ENCODE measurements around the gene TEX47.

The TEX47 gene

DNA sequence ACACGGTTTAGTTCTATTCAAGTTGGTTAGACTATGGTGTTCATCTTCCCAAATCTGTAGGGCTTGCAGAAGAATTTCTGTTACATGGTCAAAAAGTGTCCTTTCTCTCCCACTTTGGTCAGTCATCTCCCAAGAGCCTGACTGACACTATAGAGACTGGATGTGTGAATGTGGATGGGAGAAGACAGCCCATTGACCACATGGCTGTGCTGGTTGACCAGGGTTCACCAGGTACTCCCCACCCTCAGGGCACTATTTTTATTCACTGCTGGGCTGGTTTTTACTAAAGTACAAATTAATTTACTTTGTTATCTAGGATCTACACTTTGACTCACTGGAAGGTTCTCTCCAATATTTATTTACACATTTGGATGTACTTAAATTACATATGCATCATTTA lies 33.8 kb downstream of the TEX47 start:
- TF ChIP-seq, protein P1, sequence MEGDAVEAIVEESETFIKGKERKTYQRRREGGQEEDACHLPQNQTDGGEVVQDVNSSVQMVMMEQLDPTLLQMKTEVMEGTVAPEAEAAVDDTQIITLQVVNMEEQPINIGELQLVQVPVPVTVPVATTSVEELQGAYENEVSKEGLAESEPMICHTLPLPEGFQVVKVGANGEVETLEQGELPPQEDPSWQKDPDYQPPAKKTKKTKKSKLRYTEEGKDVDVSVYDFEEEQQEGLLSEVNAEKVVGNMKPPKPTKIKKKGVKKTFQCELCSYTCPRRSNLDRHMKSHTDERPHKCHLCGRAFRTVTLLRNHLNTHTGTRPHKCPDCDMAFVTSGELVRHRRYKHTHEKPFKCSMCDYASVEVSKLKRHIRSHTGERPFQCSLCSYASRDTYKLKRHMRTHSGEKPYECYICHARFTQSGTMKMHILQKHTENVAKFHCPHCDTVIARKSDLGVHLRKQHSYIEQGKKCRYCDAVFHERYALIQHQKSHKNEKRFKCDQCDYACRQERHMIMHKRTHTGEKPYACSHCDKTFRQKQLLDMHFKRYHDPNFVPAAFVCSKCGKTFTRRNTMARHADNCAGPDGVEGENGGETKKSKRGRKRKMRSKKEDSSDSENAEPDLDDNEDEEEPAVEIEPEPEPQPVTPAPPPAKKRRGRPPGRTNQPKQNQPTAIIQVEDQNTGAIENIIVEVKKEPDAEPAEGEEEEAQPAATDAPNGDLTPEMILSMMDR (IDR thresholded peaks at IDR 0.05), result no peak

- TF ChIP-seq, protein P1 (IDR thresholded peaks at IDR 0.05), result no peak
Measured at GRCh38 chr7:88760136-88760515, 35.4 kb downstream of the TEX47 start.

DNA sequence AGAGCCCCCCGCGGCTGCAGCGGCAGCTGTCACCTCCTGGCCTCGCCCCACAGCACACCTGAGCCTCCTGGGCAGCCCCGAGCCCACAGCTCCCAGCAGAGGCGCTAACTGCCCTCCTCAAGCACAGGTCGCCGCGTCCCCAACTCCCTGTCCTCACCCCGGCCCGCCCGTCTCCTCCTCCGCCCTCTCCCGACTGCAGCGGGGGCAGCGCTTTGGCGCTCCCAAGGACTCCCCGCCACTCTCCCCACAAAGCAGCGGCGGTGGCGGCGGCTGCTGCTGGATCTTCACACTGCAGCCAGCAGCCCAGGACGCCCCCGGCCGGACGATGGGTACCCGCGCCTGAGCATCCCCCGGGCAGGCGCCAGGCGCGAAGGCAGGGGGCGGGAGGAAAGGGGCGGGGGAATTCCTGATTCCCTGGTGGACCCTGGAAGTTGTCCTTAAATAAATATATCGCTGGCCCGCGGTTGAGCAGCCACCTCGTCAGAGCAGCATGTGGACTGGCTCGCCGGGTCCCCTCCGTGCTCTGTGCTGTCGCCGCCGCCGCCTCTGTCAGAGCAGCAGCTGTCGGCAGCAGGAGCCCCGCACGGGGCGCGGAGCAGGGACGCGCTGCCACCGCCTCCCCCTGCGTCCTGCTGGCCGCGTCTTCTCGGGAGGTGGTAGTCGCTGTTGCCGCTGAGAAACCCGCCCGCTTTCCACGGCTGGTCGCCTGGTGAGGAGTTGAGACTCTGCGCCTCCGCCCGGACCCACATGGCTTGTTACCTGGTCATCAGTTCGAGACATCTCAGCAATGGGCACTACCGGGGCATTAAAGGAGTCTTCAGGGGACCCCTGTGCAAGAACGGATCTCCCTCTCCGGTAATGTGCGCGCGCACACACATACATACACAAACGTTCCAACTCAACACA lies 36.1 kb downstream of the TEX47 start, which contains the start of gene ZNF804B:
Gene ZNF804B, plus strand, starts transcription at position 471 of the 906 bp plus-strand sequence. Its CDS starts 277 bp downstream, at position 748.
- TF ChIP-seq, protein P1 (IDR thresholded peaks at IDR 0.05), result no peak

GRCh38 chr7:88758381-88759229 lies 36.9 kb downstream of the TEX47 start:
- TF ChIP-seq, protein P1 (IDR thresholded peaks at IDR 0.05), result no peak

GRCh38 chr7:88757371-88757770 lies 38.2 kb downstream of the TEX47 start:
- TF ChIP-seq, protein P1 (IDR thresholded peaks at IDR 0.05), result no peak

- TF ChIP-seq, protein P1 (IDR thresholded peaks at IDR 0.05), result no peak
Measured at GRCh38 chr7:88756802-88757201, 38.7 kb downstream of the TEX47 start.

DNA sequence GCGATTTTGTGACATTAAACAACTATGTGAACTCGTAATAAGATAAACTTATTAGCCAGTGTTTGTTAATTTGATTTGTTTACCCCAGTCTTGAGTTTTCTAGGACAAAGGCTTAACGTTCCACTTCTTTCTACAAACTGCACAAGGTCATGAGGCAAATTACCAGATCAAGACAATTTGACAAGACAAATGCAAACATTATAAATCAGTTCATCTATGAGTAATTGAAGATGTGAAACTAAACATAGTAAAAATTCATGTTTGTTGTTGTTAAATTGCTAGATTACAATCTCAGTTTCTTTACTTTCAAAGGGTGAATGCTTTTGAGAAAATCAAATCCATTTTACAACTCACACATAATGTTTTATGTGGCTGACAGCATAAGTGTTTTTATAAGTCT lies 49.4 kb downstream of the TEX47 start:
- TF ChIP-seq, protein P1 (IDR thresholded peaks at IDR 0.05), result no peak
